ENCODE results near the gene NPTN.
"Not testable (repeated sequence)": the region's sequence is repeated elsewhere in the genome, so short reads cannot be mapped to it uniquely, and the experiment has no call there.

NPTN gene

GRCh38 chr15:73558529-73558928 lies 74.7 kb downstream of the NPTN start:
- no peak for TF ChIP-seq CTCF (IDR thresholded peaks at IDR 0.05; ENCODE audit: borderline replicate concordance, control extremely low read depth, extremely low read depth, insufficient read depth, missing control alignments)
- no peak for DNase-seq (ENCODE audit: low spot score)
- in situ Hi-C loops (cut with MboI; ENCODE audit: low sequenced_read_pairs, unreplicated experiment) = loop anchor here (10.0 kb wide), 1 partner anchor 136 kb away; no protein-coding TSS in a partner anchor

- in situ Hi-C loops (cut with MboI; ENCODE audit: low sequenced_read_pairs, unreplicated experiment) = loop anchor here (10.0 kb wide), 1 partner anchor 140 kb away; no protein-coding TSS in a partner anchor
- DNase-seq (ENCODE audit: low spot score) = no peak
- TF ChIP-seq CTCF (IDR thresholded peaks at IDR 0.05; ENCODE audit: borderline replicate concordance, control extremely low read depth, extremely low read depth, insufficient read depth, missing control alignments) = no peak
These were observed 78.1 kb downstream of the NPTN start for GRCh38 chr15:73555080-73555479.

- in situ Hi-C loops (cut with MboI; ENCODE audit: low sequenced_read_pairs, unreplicated experiment) = loop anchor here (10.0 kb wide), 1 partner anchor 145 kb away; no protein-coding TSS in a partner anchor
- DNase-seq (ENCODE audit: low spot score) = no peak
- no peak for TF ChIP-seq CTCF (IDR thresholded peaks at IDR 0.05; ENCODE audit: borderline replicate concordance, control extremely low read depth, extremely low read depth, insufficient read depth, missing control alignments)
These were observed 83.0 kb downstream of the NPTN start for GRCh38 chr15:73550190-73550589.

- DNase-seq (ENCODE audit: low spot score); in situ Hi-C loops (cut with MboI; ENCODE audit: low sequenced_read_pairs, unreplicated experiment): not testable (repeated sequence)
These were observed 84.3 kb downstream of the NPTN start for GRCh38 chr15:73548925-73549324.

- in situ Hi-C loops (cut with MboI; ENCODE audit: low sequenced_read_pairs, unreplicated experiment) = no loop called here
- TF ChIP-seq CTCF (IDR thresholded peaks at IDR 0.05; ENCODE audit: borderline replicate concordance, control extremely low read depth, extremely low read depth, insufficient read depth, missing control alignments) = no peak
- no peak for DNase-seq (ENCODE audit: low spot score)
These were observed 91.7 kb downstream of the NPTN start for GRCh38 chr15:73541479-73541878.

- DNase-seq (ENCODE audit: low spot score) = no peak
- TF ChIP-seq CTCF (IDR thresholded peaks at IDR 0.05; ENCODE audit: borderline replicate concordance, control extremely low read depth, extremely low read depth, insufficient read depth, missing control alignments) = no peak
- in situ Hi-C loops (cut with MboI; ENCODE audit: low sequenced_read_pairs, unreplicated experiment) = no loop called here
These were observed 93.0 kb downstream of the NPTN start for GRCh38 chr15:73540161-73540560.

- no peak for TF ChIP-seq CTCF (IDR thresholded peaks at IDR 0.05; ENCODE audit: borderline replicate concordance, control extremely low read depth, extremely low read depth, insufficient read depth, missing control alignments)
- in situ Hi-C loops (cut with MboI; ENCODE audit: low sequenced_read_pairs, unreplicated experiment) = no loop called here
- no peak for DNase-seq (ENCODE audit: low spot score)
These were observed 93.7 kb downstream of the NPTN start for GRCh38 chr15:73539212-73540128.
